ACC112 (cell line): Measurements from ENCODE around the gene KRTAP7-1.

Experiments
- H2AFZ ChIP-seq: fragments of 200-600 bp; sonication (generic); one replicate; pipeline ENCODE4 v1.6.0; 2017; ENCODE audit warnings: antibody characterized with exemption, low read length; ENCODE audit not compliant: unreplicated experiment
- H3K27ac ChIP-seq: fragments of 200-600 bp; sonication (generic); 2 replicates; pipeline ENCODE4 v1.5.1; 2014; ENCODE audit warnings: low read depth, mild to moderate bottlenecking, antibody characterized with exemption, low read length, moderate library complexity
- H3K27me3 ChIP-seq: fragments of 200-600 bp; sonication (generic); 2 replicates; pipeline ENCODE4 v1.6.1; 2014; ENCODE audit warnings: mild to moderate bottlenecking, antibody characterized with exemption, low read length, moderate library complexity, mixed read lengths; ENCODE audit not compliant: insufficient read depth
- H3K36me3 ChIP-seq: fragments of 200-600 bp; sonication (generic); 2 replicates; pipeline ENCODE4 v1.6.1; 2016; ENCODE audit warnings: mild to moderate bottlenecking, antibody characterized with exemption, low read length, moderate library complexity, mixed read lengths; ENCODE audit not compliant: insufficient read depth
- H3K4me1 ChIP-seq: fragments of 200-600 bp; sonication (generic); one replicate; pipeline ENCODE4 v1.6.1; 2016; ENCODE audit warnings: low read length, mixed read lengths; ENCODE audit not compliant: insufficient read depth, unreplicated experiment, control insufficient read depth
- H3K4me3 ChIP-seq: fragments of 200-600 bp; sonication (generic); 2 replicates; pipeline ENCODE4 v1.5.1; 2014; ENCODE audit warnings: mild to moderate bottlenecking, low read depth, low read length
- H3K79me2 ChIP-seq: fragments of 200-600 bp; sonication (generic); one replicate; pipeline ENCODE4 v1.6.0; 2016; ENCODE audit warnings: low read length; ENCODE audit not compliant: control insufficient read depth, unreplicated experiment, insufficient read depth

The KRTAP7-1 gene, protein sequence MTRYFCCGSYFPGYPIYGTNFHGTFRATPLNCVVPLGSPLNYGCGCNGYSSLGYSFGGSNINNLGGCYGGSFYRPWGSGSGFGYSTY

DNA sequence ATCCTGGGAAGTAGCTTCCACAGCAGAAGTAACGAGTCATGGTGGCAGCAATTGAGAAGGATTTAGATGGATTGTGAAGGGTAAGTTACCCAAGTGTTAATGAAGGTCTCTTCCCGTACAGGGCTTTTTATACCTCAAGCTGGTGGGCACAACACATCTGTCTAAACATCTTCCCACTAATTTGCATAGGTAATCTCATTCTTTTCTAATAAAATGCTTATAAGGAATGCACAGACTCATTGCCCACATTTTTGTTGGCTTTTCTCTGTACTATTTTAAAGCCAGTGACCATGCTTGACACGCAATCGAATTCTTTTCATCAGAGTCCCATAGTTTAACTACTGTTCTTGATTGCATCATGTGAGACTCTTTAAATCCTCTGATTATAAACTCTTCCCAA is at the start of gene KRTAP7-1:
Gene KRTAP7-1, minus strand, starts transcription at position 101 of the 400 bp plus-strand sequence. Its CDS starts 61 bp downstream, at position 40.
- Histone ChIP-seq H3K4me1 (no peaks in the 10 kb centered on the region), H2AFZ (no peak within 1 kb of the TSS), H3K79me2 (no peaks in the 10 kb centered on the region), H3K36me3 (no peaks in the 10 kb centered on the region), H3K4me3 (no peak within 1 kb of the TSS), H3K27me3 (no peaks in the 10 kb centered on the region), H3K27ac (no peak within 1 kb of the TSS)

DNA sequence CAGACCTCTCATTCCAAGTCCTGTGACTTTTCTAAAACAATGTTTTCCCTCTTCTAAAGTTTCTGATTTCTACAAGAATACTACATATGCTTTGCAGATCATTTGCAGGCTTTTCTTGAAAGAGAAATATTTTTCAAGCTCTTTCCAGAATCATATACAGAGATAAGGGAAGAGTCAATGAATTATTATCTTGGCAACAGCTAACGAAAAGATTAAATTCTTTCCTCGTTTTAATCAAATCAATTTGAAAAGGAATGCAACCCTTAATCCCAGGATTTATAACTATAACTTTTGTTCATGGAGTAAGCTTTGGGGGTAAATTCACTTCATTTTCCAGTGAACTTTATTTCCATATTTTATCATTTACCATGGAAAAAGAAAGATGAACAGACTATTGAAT is 45.0 kb upstream of the KRTAP7-1 start:
- Histone ChIP-seq H3K79me2 (no peaks in the 10 kb centered on the region), H2AFZ (no peak overlapping the region), H3K27ac (no peak overlapping the region), H3K4me1 (no peaks in the 10 kb centered on the region), H3K4me3 (no peak overlapping the region), H3K27me3 (no peaks in the 10 kb centered on the region), H3K36me3 (no peaks in the 10 kb centered on the region)

DNA sequence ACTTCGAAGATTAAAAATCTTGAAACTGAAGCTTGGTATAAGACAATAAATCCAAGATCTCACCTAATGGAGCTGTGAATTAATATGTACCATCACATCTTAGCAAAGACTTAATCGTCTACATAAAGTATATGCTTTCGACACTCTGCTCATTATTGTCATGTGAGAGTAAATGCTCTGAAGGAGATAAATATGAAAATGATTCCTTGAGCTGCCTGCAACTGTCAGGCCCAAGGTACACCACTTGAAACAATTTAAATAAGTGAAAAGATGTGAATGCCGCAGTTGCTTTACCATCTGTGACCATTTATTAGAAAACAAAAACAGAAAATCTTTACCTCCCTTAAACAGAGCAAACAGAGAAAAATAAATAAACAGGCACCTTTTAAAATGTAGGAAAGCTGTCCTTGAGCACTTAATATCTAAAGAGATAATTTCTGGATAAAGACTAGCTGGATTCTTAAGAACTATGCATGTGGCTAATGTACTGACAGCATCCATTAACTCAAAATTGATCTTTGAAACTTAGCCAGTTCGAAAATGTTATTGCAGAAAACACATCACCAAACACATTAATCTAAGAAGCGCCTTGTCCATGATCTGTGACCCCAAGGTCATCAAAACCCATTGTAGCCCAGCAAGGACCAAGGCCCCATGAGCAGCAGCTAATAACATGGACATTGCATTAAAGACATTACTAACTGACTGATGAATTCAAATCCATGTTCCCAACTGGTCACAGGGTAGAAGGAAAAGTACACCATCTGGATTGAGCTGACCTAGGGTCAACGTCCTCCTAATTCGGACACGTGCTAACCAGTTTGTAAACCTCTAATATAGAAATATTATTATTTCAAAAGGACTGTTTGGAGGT is 18.3 kb upstream of the KRTAP7-1 start:
- Histone ChIP-seq H3K27me3 (no peaks in the 10 kb centered on the region), H2AFZ (no peak overlapping the region), H3K27ac (no peak overlapping the region), H3K4me1 (no peaks in the 10 kb centered on the region), H3K4me3 (no peak overlapping the region), H3K36me3 (no peaks in the 10 kb centered on the region), H3K79me2 (no peaks in the 10 kb centered on the region)

DNA sequence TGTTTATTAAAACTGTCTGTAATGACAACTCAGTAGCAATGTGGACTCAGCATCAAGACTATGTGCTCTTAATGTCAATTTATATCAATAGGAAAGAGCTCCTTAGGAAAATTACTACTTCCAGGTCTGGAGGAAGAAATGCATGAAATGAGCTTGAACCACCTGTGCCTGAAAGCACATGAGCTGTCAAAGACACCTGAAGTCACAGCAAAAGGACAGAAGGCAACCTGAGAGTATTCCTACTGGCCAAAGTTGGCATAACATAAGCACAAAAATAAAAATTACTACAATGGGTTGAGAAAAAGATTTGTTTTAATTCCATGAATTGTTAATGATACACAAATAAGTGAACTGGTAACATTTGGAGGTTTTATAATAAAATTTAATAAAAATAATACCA is 13.4 kb upstream of the KRTAP7-1 start:
- Histone ChIP-seq H3K4me1 (no peaks in the 10 kb centered on the region), H3K4me3 (no peak overlapping the region), H3K36me3 (no peaks in the 10 kb centered on the region), H2AFZ (no peak overlapping the region), H3K79me2 (no peaks in the 10 kb centered on the region), H3K27ac (no peak overlapping the region), H3K27me3 (no peaks in the 10 kb centered on the region)

DNA sequence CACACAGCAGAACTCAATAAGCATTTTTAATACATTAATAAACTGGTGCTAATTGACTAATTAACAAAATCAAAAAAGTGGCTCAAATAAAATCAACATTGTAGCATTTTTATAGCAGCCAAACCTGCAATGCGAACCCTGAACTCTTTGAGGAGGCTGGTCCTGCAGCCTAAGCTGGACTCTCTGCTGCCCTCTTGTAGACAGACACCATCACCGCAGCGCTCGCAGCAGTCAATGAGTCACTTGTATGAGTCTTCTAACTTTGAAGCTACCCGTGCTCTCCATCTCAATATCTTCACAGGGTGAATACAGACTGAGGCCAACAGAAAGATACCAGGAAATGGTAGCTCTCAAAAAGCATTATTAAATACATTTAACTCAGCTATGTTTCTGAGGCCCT is 9.7 kb upstream of the KRTAP7-1 start:
- Histone ChIP-seq H3K79me2 (no peaks in the 10 kb centered on the region), H3K4me3 (no peak overlapping the region), H3K27me3 (no peaks in the 10 kb centered on the region), H3K4me1 (no peaks in the 10 kb centered on the region), H2AFZ (no peak overlapping the region), H3K27ac (no peak overlapping the region), H3K36me3 (no peaks in the 10 kb centered on the region)

DNA sequence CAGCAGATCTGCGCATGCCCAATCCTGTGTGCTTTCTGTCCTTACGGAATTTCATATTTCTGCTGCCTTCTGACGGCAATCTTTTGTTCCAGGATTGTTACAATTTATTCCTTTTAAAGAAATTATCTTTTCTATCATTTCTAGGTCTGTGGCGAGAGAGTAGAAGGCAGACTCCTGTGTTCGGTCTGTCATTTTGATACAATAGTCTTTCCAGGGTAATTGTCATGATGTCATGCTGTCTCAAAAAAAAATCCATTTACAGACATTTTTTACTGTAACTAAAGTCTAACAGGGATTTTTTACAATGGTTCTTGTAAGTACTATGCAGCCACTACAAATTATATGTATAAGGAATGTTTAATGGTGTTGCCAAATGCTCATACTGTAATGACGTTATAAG is 9.0 kb upstream of the KRTAP7-1 start:
- Histone ChIP-seq H3K27ac (no peak overlapping the region), H3K4me1 (no peaks in the 10 kb centered on the region), H2AFZ (no peak overlapping the region), H3K4me3 (no peak overlapping the region), H3K36me3 (no peaks in the 10 kb centered on the region), H3K79me2 (no peaks in the 10 kb centered on the region), H3K27me3 (no peaks in the 10 kb centered on the region)

DNA sequence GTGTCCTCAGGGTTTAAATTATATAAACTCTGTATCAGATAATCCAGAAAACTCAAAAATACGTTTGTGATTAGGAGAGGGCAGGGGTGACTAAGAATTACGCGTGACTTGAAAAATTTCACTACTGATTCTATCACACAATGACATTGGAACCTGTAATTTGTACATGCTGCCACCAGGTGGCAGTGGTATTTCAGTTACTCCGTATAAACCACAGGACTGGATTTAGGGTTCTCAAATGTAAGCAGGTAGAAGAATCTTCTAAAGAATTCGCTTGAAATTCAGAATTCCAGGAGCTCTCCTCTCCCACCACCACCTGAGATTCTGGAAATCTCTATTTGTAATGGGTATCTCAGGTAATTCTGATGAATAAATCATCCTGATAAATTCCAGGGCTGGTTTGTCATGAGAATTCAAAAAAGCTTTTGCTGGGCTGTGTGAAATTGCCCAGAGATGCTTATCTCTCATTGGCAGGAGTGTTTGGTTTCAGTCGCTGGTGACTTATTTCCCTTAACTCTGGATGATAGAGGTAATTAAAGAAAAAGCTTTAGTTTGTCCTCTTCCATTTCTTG is 1.7 kb upstream of the KRTAP7-1 start:
- no peak overlapping the region for H3K4me3 ChIP-seq
- H3K27me3 ChIP-seq: no peaks in the 10 kb centered on the region
- H3K79me2 ChIP-seq: no peaks in the 10 kb centered on the region
- H3K27ac ChIP-seq: no peak overlapping the region
- no peaks in the 10 kb centered on the region for H3K36me3 ChIP-seq
- no peak overlapping the region for H2AFZ ChIP-seq
- H3K4me1 ChIP-seq: no peaks in the 10 kb centered on the region

DNA sequence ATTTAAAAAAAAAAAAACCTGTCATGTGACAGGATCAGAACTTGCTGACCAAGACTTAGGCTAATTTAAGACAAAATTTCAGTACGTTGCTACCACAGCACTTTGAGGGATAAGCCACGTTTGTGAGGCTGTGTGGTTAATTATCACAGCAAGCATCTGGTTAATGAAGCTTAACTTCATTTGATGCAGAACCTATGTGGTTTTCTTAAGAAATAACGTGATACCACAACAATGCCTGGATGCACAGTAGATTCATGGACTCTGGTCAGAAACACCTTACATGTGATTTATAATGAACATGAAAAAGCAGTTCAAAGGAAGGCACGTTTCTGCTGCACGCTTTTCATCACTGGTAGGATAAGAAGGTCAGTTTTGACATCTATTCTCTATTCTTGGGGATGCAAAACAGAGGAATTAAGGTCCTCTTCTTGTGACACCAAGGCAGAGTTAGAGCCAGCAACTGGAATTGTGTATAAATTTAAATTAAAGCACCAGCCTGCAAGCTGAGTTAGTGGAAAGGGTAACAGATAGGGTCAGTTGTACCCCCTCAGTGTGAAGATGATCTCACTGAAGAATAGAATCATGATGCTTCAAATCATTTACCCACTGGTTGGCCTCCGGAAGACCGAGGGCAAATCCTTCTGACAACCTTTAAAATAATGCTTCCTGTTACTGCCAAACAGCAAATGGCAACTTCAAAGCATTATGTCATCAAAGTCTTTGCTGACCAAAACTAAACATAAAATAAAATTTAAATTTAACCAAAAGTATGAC is 10.5 kb downstream of the KRTAP7-1 start:
- Histone ChIP-seq H3K4me3 (no peak overlapping the region), H2AFZ (no peak overlapping the region)

DNA sequence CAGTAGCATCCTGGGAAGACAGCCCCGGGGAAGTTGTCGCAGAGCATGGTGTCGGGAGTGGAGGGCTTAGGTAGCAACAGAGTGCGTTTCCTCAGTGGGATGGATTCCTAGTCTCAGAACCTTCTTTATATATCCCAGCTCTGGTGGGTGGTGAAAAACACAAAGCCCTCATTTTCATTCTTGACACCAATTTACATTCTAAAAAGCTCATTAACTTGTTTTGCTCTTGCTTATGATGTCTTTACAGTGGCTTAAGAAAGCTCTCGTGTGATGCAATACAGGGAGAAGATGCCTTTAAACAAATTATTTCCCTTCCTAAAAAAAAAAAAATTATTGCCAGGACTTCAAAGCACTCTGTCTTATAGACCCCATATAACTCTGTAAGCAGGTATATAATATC is 16.4 kb downstream of the KRTAP7-1 start, which contains the start of gene KRTAP8-1:
Gene KRTAP8-1, minus strand, starts transcription at position 101 of the 400 bp plus-strand sequence. Its CDS starts 54 bp downstream, at position 47.
- Histone ChIP-seq H3K27me3 (no peaks in the 10 kb centered on the region), H3K27ac (no peak within 1 kb of the TSS), H2AFZ (no peak within 1 kb of the TSS), H3K4me1 (no peaks in the 10 kb centered on the region), H3K4me3 (no peak within 1 kb of the TSS), H3K36me3 (no peaks in the 10 kb centered on the region), H3K79me2 (no peaks in the 10 kb centered on the region)

More for the DNA sequence above, 10.5 kb downstream of the KRTAP7-1 start:
- Histone ChIP-seq H3K27me3 (no peaks in the 10 kb centered on the region), H3K4me1 (no peaks in the 10 kb centered on the region), H3K79me2 (no peaks in the 10 kb centered on the region), H3K27ac (no peak overlapping the region), H3K36me3 (no peaks in the 10 kb centered on the region)

DNA sequence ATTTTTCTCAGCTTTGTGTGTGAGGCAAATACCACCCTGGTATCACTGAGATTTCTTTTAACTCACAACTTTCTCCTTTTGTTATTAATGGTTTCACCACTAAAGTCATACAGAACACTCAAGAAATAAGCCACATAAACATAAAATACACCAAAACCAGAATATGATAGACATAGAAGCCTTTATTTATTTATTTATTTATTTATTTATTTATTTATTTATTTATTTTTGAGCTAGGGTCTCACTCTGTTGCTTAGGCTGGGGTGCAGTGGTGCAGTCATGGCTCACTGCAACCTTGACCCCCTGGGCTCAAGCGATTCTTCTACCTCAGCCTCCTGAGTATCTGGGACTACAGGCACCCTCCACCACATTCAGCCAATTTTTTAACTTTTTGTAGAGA is 29.0 kb downstream of the KRTAP7-1 start:
- H3K79me2 ChIP-seq: no peaks in the 10 kb centered on the region
- no peaks in the 10 kb centered on the region for H3K27me3 ChIP-seq
- no peak overlapping the region for H3K4me3 ChIP-seq
- no peaks in the 10 kb centered on the region for H3K36me3 ChIP-seq
- no peak overlapping the region for H2AFZ ChIP-seq
- no peaks in the 10 kb centered on the region for H3K4me1 ChIP-seq
- no peak overlapping the region for H3K27ac ChIP-seq
